M059J (cell line): ENCODE measurements around the gene PUM2. TPM values are rescaled to one million over a fixed set of nuclear protein-coding genes. Genes with fewer than 3 reads are reported as not detected.
"Not testable (repeated sequence)": the region's sequence is repeated elsewhere in the genome, so short reads cannot be mapped to it uniquely, and the experiment has no call there.

Experiments used
- DNase-seq: peaks from one replicate; pipeline ENCODE4 v3.0.0-alpha.2; 2012; ENCODE audit warnings: low read depth
- total RNA-seq: library from RNA; depleted of rRNA; stranded (reverse); fragments of >200 nt; shearing (Covaris generic); gene quantifications from 2 replicates; pipeline ENCODE4 v1.2.3, GENCODE V29; 2014

Gene PUM2
- total RNA-seq, 1 experiment from 2014 or later, result 25.6 TPM

- peak; percentile 23 for DNase-seq
Observed at GRCh38 chr2:20371323-20372025, 20.8 kb upstream of the PUM2 start.

- no peak for DNase-seq
Observed at GRCh38 chr2:20370191-20370590, 19.5 kb upstream of the PUM2 start.

- DNase-seq, result no peak
Observed at GRCh38 chr2:20369366-20369765, 18.7 kb upstream of the PUM2 start.

GRCh38 chr2:20368706-20369105 lies 18.1 kb upstream of the PUM2 start:
- no peak for DNase-seq

- not testable (repeated sequence) for DNase-seq
Observed at GRCh38 chr2:20367929-20368328, 17.3 kb upstream of the PUM2 start.

GRCh38 chr2:20366672-20367116 lies 16.1 kb upstream of the PUM2 start:
- DNase-seq, result no peak

- peak; percentile 53 for DNase-seq
Observed at GRCh38 chr2:20365249-20365817, 14.7 kb upstream of the PUM2 start.

- no peak for DNase-seq
Observed at GRCh38 chr2:20363578-20363977, 12.9 kb upstream of the PUM2 start.

- DNase-seq, result no peak
Observed at GRCh38 chr2:20362701-20363435, 12.2 kb upstream of the PUM2 start.

- no peak for DNase-seq
Observed at GRCh38 chr2:20361893-20362292, 11.2 kb upstream of the PUM2 start.

- DNase-seq, result no peak
Observed at GRCh38 chr2:20359096-20359495, 8.5 kb upstream of the PUM2 start.

- no peak for DNase-seq
Observed at GRCh38 chr2:20357638-20358389, 7.2 kb upstream of the PUM2 start.

GRCh38 chr2:20356042-20356441 lies 5.4 kb upstream of the PUM2 start:
- DNase-seq, result peak; percentile 91

GRCh38 chr2:20355131-20355530 lies 4.5 kb upstream of the PUM2 start:
- DNase-seq, result peak; percentile 28

GRCh38 chr2:20353241-20353992 lies 2.8 kb upstream of the PUM2 start:
- DNase-seq, result no peak

- DNase-seq, result no peak
Observed at GRCh38 chr2:20352581-20353216, 2.1 kb upstream of the PUM2 start.

GRCh38 chr2:20352230-20352578 lies 1.6 kb upstream of the PUM2 start:
- DNase-seq, result no peak

GRCh38 chr2:20351555-20352229 lies 1.0 kb upstream of the PUM2 start:
- DNase-seq, result no peak

GRCh38 chr2:20350041-20350712 lies 467 bp downstream of the PUM2 start:
- DNase-seq, result peak; percentile 31

GRCh38 chr2:20349513-20349921 lies 1.1 kb downstream of the PUM2 start:
- no peak for DNase-seq
